CD1c-positive myeloid dendritic cell (primary cell): ENCODE results near the gene NTNG1.
A peak's percentile ranks its signal among the peaks of the same experiment; 100 is the strongest.
"Not testable (repeated sequence)": the region's sequence is repeated elsewhere in the genome, so short reads cannot be mapped to it uniquely, and the experiment has no call there.

Source experiments
- DNase-seq: peaks from one replicate; pipeline ENCODE4 v3.0.0-alpha.2; 2016; ENCODE audit errors: extremely low spot score

NTNG1 gene

DNA sequence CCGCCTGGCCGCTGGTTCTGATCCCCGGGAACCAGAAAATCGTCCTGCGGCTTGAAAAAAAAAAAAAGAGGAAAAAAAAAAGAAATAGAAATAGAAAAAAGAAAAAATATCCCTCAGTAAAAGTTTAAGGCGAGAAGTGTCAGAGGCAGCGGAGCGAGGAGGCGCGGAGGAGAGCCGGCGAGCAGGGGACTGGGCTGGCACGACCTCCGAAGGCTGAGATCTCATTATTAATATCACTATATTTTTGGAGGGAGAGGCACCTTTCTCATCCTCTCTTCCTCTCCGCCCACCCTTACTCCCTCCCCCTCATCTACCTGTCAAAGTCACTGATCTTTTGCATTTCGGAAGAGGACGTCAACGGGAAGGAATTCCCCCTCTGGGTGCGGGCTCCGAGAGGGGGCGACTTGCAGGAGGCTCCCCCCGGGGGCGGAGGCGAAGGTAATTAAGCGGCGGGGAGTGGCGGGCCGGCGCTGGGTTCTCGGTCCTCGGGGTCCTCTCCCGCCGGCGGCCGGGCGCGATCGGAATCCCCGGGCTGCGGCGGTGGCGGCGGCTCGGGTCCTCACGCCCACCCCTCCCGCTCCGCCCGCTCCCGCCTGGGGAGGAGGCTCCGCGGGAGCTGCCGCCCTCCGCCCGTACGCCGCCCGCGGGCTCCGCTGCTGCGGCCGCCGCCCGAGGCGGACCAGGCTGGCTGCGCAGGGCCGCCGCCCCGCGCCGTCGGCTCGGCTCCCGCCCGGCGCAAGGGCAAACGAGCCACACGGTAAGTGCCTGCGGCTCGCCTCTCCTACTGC, at the start of gene NTNG1:
NTNG1 (plus strand) TSS at position 337 of the 788 bp plus-strand sequence.
- DNase-seq, result no peak

DNA sequence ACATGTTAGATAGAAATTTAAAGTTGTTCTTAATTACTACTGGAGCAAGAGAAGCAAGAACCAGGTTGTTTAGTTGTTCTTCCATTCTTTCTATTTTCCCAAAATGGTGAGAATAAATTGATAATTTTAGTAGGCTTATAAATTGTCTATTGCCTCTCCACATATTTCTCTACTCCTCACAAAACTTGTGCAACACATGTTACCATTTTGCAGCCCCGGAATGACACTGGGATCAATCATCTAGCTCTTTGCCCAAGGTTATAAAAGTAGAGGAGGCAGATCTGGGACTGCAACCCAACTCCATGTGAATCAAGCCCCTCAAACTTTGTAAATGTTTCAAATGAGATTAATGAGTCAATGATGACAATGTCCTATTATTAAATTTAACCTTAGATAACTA, 49.4 kb upstream of the NTNG1 start:
- no peak for DNase-seq

DNA sequence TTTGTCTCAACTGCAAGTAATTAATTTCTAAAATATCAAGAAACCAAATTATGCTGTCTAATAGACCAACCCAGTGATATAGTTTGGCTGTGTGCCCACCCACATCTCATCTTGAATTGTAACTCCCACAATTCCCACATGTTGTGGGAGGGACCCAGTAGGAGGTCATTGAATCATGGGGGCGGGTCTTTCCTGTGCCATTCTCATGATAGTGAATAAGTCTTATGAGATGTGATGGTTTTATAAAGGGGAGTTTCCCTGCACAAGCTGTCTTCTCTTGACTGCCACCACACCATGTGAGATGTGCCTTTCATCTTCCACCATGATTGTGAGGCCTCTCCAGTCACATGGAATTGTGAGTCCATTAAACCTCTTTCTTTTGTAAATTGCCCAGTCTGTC, 47.4 kb upstream of the NTNG1 start:
- DNase-seq, result not testable (repeated sequence)

DNA sequence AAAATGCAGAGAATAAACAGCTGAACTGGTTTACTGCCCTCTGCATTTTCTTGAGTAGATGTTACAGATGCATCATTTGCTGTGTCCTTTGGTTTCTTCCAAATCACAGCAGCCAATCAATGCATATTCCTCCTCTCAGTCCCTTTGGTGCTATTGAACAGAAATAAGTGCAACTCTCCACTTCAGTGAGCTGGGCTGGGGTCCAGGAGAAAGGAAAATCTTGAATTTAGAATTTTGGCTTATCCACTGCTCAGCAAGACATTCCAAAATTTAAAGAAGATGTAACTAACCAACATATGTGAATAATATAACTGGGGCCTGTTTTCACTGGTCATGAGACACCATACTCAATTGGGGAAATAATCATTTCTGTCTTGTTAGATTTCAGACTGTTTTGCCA, 45.2 kb upstream of the NTNG1 start:
- no peak for DNase-seq

DNA sequence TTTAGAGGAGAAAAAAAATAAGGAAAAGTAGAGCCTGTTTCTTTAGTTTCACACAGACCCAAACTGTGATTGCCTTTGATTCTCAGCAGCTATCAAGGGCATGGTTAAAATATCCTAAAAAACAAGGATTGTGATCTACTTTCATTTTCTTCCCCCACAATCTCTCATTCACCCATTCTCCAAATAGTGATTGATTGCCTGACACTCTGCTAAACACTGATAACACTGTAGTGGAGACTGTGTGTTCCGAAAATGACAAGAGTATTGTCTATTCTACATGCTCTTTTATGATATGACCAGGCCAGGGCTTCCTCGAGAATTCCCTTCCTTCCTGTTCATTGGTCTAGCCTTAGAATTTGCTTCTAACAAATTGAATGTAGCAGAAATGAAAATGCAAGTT, 44.1 kb upstream of the NTNG1 start:
- no peak for DNase-seq

GRCh38 chr1:107098961-107099360, 41.9 kb upstream of the NTNG1 start:
- DNase-seq, result no peak

DNA sequence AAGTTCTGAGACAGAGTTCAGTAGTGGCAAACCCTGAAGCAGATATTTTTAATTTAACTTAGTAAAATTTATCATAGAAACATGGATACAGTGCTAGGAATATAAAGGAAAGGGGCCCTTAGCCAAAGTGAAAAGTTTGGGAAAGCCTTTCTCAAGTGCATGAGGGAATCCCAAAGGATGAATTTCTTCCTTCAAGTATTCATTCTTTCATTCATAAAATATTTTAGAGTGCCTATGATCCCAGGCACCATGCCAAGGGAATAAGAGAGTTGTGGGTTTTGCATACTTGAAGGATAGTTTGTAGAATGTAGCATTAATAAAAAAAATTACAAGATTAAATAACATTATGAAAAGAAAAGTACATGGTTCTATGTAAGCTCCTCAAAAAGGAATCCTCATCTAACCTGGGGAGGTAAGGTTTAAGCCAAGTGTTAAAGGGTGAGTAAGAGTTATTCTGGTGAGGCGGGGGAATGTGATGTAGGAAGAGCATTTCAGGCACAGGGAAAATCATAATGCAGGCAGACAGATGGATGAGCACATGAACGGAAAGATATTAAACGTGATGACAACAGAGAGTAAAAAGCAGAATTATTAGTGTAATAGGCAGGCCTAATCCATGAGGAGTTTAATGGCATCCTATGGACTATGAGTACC, 40.4 kb upstream of the NTNG1 start:
- no peak for DNase-seq

- no peak for DNase-seq
Observed at GRCh38 chr1:107105914-107106313, 34.9 kb upstream of the NTNG1 start.

DNA sequence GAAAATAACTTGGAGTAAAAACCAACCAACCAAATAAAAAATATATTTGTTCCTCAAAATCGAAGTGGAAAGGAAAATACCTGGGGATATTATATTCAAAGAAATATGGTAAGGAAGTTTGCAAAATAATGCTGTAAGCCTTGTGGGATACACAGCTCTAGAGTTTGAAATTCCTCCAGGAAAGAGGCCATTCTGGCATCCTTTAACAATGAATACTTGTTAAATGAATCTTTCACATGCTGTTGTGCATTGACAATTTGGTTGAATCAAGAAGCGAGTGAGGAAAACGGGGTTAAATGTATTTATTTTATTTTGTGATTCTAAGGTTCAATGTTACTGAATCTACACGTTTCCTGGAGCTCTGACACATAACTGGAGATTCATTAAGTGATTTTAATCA, 30.5 kb upstream of the NTNG1 start:
- DNase-seq, result no peak

DNA sequence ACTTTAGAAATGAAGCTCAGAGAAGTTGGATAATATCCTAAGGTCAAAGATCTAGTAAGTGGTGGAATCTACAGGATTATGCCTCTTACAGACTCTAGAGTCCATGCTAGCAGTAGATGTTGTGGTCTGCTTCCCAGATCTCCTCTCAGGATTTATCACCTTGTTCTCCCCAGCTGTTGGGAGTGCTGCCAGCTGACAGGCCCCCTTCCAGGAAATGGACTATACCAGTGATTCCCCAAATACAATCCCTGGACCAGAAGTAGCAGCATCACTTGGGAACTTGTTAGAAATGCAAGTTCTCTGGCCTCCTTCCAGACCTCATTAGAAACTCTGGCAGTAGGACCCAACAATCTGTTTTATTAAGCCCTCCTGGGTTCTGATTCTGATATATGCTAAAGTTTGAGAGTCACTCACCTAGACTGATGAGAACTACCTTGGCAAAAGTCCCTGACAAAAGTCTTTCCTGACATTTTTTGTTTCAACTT, 24.5 kb upstream of the NTNG1 start:
- no peak for DNase-seq

DNA sequence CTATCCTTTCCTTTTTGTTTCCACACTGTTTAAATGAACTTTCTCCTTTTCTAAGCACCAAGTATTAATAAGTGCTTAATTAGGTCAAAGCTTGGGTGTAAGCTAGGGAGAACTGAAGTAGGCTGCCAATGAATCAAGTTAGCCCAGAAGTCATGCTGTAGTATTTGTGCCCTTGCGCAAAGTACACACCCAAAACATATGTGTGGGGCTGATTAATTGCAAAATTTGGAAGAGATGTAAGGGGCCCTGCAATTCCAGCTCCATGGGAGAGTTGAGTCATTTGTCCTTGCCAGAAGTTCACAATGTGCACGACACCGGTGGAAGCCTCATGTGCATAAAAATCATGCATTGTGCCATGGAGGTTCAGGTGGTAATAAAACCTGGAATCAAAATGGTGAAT, 18.6 kb upstream of the NTNG1 start:
- DNase-seq, result no peak

GRCh38 chr1:107123741-107124140, 17.1 kb upstream of the NTNG1 start:
- DNase-seq, result no peak

- no peak for DNase-seq
Observed at GRCh38 chr1:107124694-107125093, 16.1 kb upstream of the NTNG1 start.

GRCh38 chr1:107132195-107132594, 8.6 kb upstream of the NTNG1 start:
- DNase-seq, result no peak

DNA sequence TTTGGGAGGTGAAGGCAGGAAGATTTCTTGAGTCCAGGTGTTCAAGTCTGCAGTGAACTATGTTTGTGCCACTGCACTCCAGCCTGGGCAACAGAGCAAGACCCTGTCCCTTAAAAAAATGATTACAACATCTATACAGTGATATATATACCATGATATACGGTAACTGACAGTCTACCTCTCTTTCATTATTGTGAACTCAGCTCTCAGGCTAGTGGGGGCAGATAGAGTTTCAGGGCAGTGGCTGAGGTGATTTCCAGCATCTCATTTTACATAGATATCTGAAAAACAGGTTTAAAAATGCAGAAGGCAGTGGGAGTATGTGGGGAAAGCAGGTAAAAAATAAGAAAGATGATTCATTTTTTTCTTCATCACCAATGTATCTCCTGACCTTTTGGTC, 8.1 kb upstream of the NTNG1 start:
- no peak for DNase-seq

DNA sequence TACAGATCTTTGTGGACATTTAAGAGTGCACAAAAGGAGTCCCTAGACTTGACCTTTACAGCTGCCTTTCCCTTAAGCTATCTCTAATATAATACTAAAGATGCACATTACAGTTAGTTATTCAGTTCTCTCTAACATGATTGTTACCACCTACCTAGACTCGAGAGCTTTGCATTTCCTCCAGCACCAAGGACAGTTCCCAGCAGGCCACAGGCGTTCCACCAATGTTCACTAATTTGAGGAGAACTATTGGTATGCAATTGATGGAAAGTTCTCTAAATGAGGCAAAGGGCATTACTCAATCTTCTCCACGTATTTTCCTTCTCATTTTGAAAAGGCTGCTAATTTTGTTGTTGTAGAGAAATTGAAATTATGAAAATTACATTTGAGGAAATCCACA, 5.4 kb upstream of the NTNG1 start:
- DNase-seq, result no peak

DNA sequence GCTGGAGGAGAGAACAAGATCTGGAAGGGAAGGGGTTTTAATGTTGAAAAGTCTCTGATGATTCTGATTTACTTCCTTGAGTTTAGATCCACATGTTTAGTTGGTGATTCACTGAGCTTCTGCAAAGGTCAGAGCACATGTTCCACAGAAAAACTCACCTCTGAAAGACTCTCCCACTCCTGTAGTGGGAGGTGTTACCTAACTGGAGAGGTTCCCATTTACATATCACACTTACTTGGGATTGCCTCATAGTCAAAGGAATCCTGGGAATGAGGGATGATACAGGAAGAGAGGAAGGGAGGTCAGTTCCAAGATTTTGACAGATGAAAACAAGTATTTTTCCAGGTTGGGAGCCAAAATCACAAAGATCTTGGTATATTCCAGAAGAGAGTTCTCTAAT, 2.7 kb upstream of the NTNG1 start:
- DNase-seq, result no peak

DNA sequence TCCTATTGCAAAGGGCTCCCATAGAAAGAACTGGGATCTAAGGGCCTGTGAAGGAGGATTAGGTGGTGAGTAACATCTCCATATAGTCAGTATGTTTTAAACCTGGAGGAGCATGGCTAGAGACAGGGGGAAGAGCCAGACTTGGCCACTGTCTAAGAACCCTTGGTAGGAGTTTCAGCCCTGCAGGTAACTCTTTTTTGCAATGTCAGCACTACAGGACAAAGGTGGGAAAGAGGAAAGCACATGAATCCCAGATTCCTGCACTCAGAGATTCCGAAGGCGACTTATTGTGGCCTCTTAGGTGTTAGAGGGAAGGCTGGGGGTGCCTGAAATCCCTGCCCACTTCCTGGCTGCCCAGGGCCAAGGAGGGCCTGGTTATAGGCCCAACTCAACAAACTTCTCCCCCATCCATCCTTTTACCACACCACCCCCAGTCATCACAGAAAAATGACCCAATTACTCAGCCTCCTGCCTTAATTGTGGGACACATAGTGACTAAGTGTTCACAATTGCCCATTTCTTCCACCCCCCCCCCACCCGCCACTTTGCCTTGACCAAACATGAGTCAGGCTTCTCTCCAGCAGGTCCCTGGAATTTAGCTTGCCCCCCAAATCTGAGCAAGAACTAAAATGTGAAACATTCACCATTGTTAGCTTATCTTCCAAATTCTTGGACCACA, 1.9 kb upstream of the NTNG1 start:
- no peak for DNase-seq

- no peak for DNase-seq
Observed at GRCh38 chr1:107139833-107140702, 771 bp upstream of the NTNG1 start.

DNA sequence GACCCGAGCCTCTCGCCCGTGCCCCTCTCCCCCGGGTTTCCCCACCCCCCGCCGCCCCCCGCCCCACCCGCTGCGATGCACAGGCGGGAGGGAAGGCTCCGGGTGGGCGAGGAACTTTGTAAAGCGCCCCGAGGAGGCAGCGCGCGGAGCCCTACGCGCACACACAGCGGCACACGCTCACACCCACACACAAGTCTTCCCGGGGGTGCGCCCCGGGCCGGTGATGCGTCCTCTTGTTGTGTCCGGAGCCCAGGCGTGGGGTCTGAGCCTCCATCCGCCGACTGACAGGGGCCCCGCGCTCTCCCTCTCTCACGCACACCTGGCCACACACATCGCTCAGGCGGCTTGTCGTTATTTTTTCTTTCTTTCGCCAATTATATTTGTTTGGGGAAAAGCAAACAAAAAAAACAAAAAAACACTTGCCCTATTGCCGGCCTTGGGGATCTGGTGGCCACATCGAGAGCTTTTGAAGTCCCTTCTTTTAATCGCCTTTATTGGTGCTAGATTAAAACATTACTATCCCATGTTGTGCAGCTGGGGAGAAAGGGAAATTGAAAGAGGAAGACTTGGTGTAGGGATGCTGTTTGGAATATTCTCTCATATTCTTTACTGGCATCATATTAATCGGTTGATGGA, 770 bp downstream of the NTNG1 start:
- no peak for DNase-seq

GRCh38 chr1:107142140-107142542, 1.3 kb downstream of the NTNG1 start:
- DNase-seq, result peak; percentile 29
